CD14-positive monocyte (primary cell): ENCODE data around the gene CDSN. TPM values are rescaled to one million over a fixed set of nuclear protein-coding genes. Genes with fewer than 3 reads are reported as not detected.

Source experiments
- DNase-seq, 3 donors: peaks; one replicate each; pipeline ENCODE4 v3.0.0-alpha.2; 2011 to 2022
- H2AFZ ChIP-seq: 2 replicates; pipeline ENCODE4 v1.6.0; 2012; ENCODE audit warnings: mild to moderate bottlenecking, low read depth, low read length, inconsistent platforms; ENCODE audit not compliant: insufficient read depth, poor library complexity, severe bottlenecking
- H3K27ac ChIP-seq, 2 donors: 1 replicate in 1 of 2; 2 replicates in 1 of 2; pipeline ENCODE4 v1.5.1; 2012 to 2013; ENCODE audit warnings: low read length in 2 of 2, control low read depth in 1 of 2, inconsistent platforms in 1 of 2, low read depth in 1 of 2, mild to moderate bottlenecking in 1 of 2
- H3K27me3 ChIP-seq, 2 donors: one replicate each; pipeline versions ENCODE4 v1.6.0 to v1.6.1; 2011 to 2013; ENCODE audit warnings: low read length in 2 of 2; ENCODE audit not compliant: control insufficient read depth in 2 of 2, insufficient read depth in 2 of 2
- H3K36me3 ChIP-seq, 2 donors: replicated peaks in 1 of 2; 1 replicate in 1 of 2; 2 replicates in 1 of 2; pipeline versions ENCODE4 v1.5.1 to v1.6.1; 2012 to 2013; ENCODE audit warnings: low read length in 2 of 2, control low read depth in 1 of 2, inconsistent platforms in 1 of 2, mild to moderate bottlenecking in 1 of 2; ENCODE audit not compliant: insufficient read depth in 2 of 2, control insufficient read depth in 1 of 2
- H3K4me1 ChIP-seq, 2 donors: 1 replicate in 1 of 2; 2 replicates in 1 of 2; pipeline versions ENCODE4 v1.5.1 to v1.6.1; 2012 to 2013; ENCODE audit warnings: low read length in 2 of 2, control low read depth in 1 of 2, inconsistent platforms in 1 of 2, mild to moderate bottlenecking in 1 of 2, moderate library complexity in 1 of 2; ENCODE audit not compliant: insufficient read depth in 2 of 2, control insufficient read depth in 1 of 2
- H3K4me2 ChIP-seq: replicated peaks from 2 replicates; pipeline ENCODE3; 2012; ENCODE audit warnings: low read length, moderate library complexity, mild to moderate bottlenecking; ENCODE audit not compliant: poor library complexity, severe bottlenecking; ENCODE audit errors: extremely low read depth
- H3K4me3 ChIP-seq, 3 experiments: fragments of 200-600 bp in 1 of 3; sonication (generic) in 1 of 3; replicated peaks in 1 of 3; 1 replicate in 2 of 3; 2 replicates in 1 of 3; pipeline ENCODE4 v1.5.1; 2011 to 2013; ENCODE audit warnings: low read length in 3 of 3, mild to moderate bottlenecking in 3 of 3, control low read depth in 2 of 3, low read depth in 2 of 3, inconsistent platforms in 1 of 3, moderate library complexity in 1 of 3
- H3K79me2 ChIP-seq: 2 replicates; pipeline ENCODE4 v1.6.0; 2012; ENCODE audit warnings: mild to moderate bottlenecking, control low read depth, inconsistent platforms, low read length, moderate library complexity; ENCODE audit not compliant: insufficient read depth
- H3K9ac ChIP-seq: 2 replicates; pipeline ENCODE4 v1.6.0; 2017; ENCODE audit warnings: low read length, mild to moderate bottlenecking; ENCODE audit not compliant: insufficient read depth, poor library complexity, severe bottlenecking
- H3K9me3 ChIP-seq, 2 donors: replicated peaks in 1 of 2; 1 replicate in 1 of 2; 2 replicates in 1 of 2; pipeline versions ENCODE4 v1.5.1 to v1.6.1; 2012 to 2013; ENCODE audit warnings: low read length in 2 of 2, control low read depth in 1 of 2; ENCODE audit not compliant: control insufficient read depth in 1 of 2, insufficient read depth in 1 of 2
- H4K20me1 ChIP-seq: 2 replicates; pipeline ENCODE4 v1.6.0; 2012; ENCODE audit warnings: mild to moderate bottlenecking, low read length, control low read depth, moderate library complexity; ENCODE audit not compliant: insufficient read depth
- H3K27ac Mint-ChIP-seq, 7 donors: one replicate each; pipeline ENCODE4 v1.8.0; 2020; ENCODE audit warnings: mild to moderate bottlenecking in 7 of 7, mixed read lengths in 7 of 7, moderate library complexity in 6 of 7, inconsistent platforms in 2 of 7
- H3K27me3 Mint-ChIP-seq, 3 donors: one replicate each; pipeline ENCODE4 v1.8.0; 2021 to 2022; ENCODE audit warnings: low read depth in 3 of 3, mild to moderate bottlenecking in 3 of 3, mixed read lengths in 3 of 3, moderate library complexity in 3 of 3, inconsistent platforms in 1 of 3
- H3K36me3 Mint-ChIP-seq, 2 donors: one replicate each; pipeline ENCODE4 v1.8.0; 2020; ENCODE audit warnings: mixed read lengths in 2 of 2, inconsistent platforms in 1 of 2, mild to moderate bottlenecking in 1 of 2
- H3K4me1 Mint-ChIP-seq: one replicate; pipeline ENCODE4 v1.8.0; 2020; ENCODE audit warnings: mild to moderate bottlenecking, mixed read lengths
- H3K4me3 Mint-ChIP-seq, 2 donors: one replicate each; pipeline ENCODE4 v1.8.0; 2020; ENCODE audit warnings: mild to moderate bottlenecking in 2 of 2, mixed read lengths in 2 of 2, moderate library complexity in 1 of 2
- H3K9me3 Mint-ChIP-seq, 7 donors: one replicate each; pipeline ENCODE4 v1.8.0; 2020 to 2022; ENCODE audit warnings: mixed read lengths in 7 of 7, mild to moderate bottlenecking in 6 of 7, moderate library complexity in 6 of 7, inconsistent platforms in 2 of 7
- CTCF ChIP-seq: fragments of 200-600 bp; IDR thresholded peaks from one replicate; pipeline ENCODE4 v1.8.0; 2022; ENCODE audit warnings: antibody characterized with exemption, mild to moderate bottlenecking
- WGBS: methylation state at CpG from one replicate; pipeline ENCODE4 v1.1.5; 2013; ENCODE audit warnings: missing lambda C conversion rate; ENCODE audit not compliant: insufficient coverage; 5-methylcytosine and 5-hydroxymethylcytosine counted together
- intact Hi-C, 2 donors: fragments of 100-400 bp; cut with micrococcal nuclease; formaldehyde crosslinking; loops; one replicate each; pipeline versions ENCODE4 v1.15.0 to v1.15.1; 2023
- polyA plus RNA-seq, 3 donors: library from polyadenylated mRNA; depleted of rRNA in 1 of 3; unstranded in 2 of 3; stranded (reverse) in 1 of 3; fragments of 300-500 nt in 2 of 3; fragments of >200 nt in 1 of 3; fragmentation: Illumina TruSeq in 2 of 3; gene quantifications; 1 replicate in 2 of 3; 2 replicates in 1 of 3; pipeline ENCODE4 v1.2.3, GENCODE V29; 2012 to 2021

The CDSN gene
- polyA plus RNA-seq, 3 donors, result not detected

- intact Hi-C loops, result no loop called here
- Histone ChIP-seq H3K27ac (no peak overlapping the region), H3K9ac (no peak overlapping the region), H3K4me2 (no peak overlapping the region), H3K36me3 (no peaks in the 10 kb centered on the region), H3K4me3 (no peak overlapping the region), H3K9me3 (no peaks in the 10 kb centered on the region), H3K27me3 (no peaks in the 10 kb centered on the region), H3K79me2 (no peaks in the 10 kb centered on the region), H3K4me1 (no peaks in the 10 kb centered on the region), H4K20me1 (no peaks in the 10 kb centered on the region), H2AFZ (no peak overlapping the region)
- peaks cover 1% of the 10 kb centered on the region for H3K4me1 Mint-ChIP-seq
- no peak for TF ChIP-seq CTCF
- H3K4me3 Mint-ChIP-seq, result no peak overlapping the region
- H3K36me3 Mint-ChIP-seq, result peaks cover 1 to 2% of the 10 kb centered on the region in 2 donors
- DNase-seq, result no peak
- H3K27me3 Mint-ChIP-seq, result peaks cover 0 to 1% (median 0%) of the 10 kb centered on the region in 3 donors
- 95% methylated on average over 8 of the region's 10 CpGs for WGBS
- peak overlapping the region in 1 of 7 donors; percentile 16 for H3K27ac Mint-ChIP-seq
- no peaks in the 10 kb centered on the region for H3K9me3 Mint-ChIP-seq
Measured at GRCh38 chr6:31169123-31169857, 49.0 kb upstream of the CDSN start.

- Histone ChIP-seq H3K9me3 (no peaks in the 10 kb centered on the region), H3K79me2 (no peaks in the 10 kb centered on the region), H3K4me1 (no peaks in the 10 kb centered on the region), H3K36me3 (no peaks in the 10 kb centered on the region), H4K20me1 (no peaks in the 10 kb centered on the region), H2AFZ (no peak overlapping the region), H3K27ac (no peak overlapping the region), H3K9ac (no peak overlapping the region), H3K4me2 (no peak overlapping the region), H3K4me3 (no peak overlapping the region), H3K27me3 (no peaks in the 10 kb centered on the region)
- no peak for DNase-seq
- WGBS, result 95% methylated on average over 2 of the region's 3 CpGs
- Mint-ChIP-seq H3K27me3 (peaks cover 0 to 1% (median 0%) of the 10 kb centered on the region in 3 donors), H3K4me1 (peaks cover 1% of the 10 kb centered on the region), H3K4me3 (no peak overlapping the region), H3K27ac (no peak overlapping the region), H3K9me3 (no peaks in the 10 kb centered on the region), H3K36me3 (peaks cover 1 to 2% of the 10 kb centered on the region in 2 donors)
- intact Hi-C loops, result no loop called here
- TF ChIP-seq CTCF, result no peak
Measured at GRCh38 chr6:31168606-31169005, 48.4 kb upstream of the CDSN start.
